H9 (cell line): ENCODE data around the gene SF3A2. TPM values are rescaled to one million over a fixed set of nuclear protein-coding genes. Genes with fewer than 3 reads are reported as not detected.

Source experiments
- DNase-seq: peaks from one replicate; pipeline ENCODE4 v3.0.0-alpha.2; 2017
- H2AFZ ChIP-seq: one replicate; pipeline ENCODE4 v1.6.1; 2013; ENCODE audit warnings: mild to moderate bottlenecking, low read length, control low read depth, moderate library complexity
- H2AK5ac ChIP-seq: 2 replicates; pipeline ENCODE4 v1.6.1; 2013; ENCODE audit warnings: low read length, control low read depth, mixed read lengths; ENCODE audit not compliant: insufficient read length
- H2BK120ac ChIP-seq: one replicate; pipeline ENCODE4 v1.6.1; 2013; ENCODE audit warnings: low read depth, mild to moderate bottlenecking, low read length, control low read depth, inconsistent platforms; ENCODE audit not compliant: poor library complexity, severe bottlenecking
- H2BK12ac ChIP-seq: 2 replicates; pipeline ENCODE4 v1.6.1; 2013; ENCODE audit warnings: low read length, control low read depth, mixed read lengths, low read depth; ENCODE audit not compliant: insufficient read length
- H2BK15ac ChIP-seq: 2 replicates; pipeline ENCODE4 v1.6.1; 2013; ENCODE audit warnings: low read depth, low read length, control low read depth
- H2BK20ac ChIP-seq: one replicate; pipeline ENCODE4 v1.6.1; 2013; ENCODE audit warnings: low read depth, mild to moderate bottlenecking, low read length, control low read depth, inconsistent platforms; ENCODE audit not compliant: poor library complexity, severe bottlenecking
- H2BK5ac ChIP-seq: 2 replicates; pipeline ENCODE4 v1.6.1; 2013; ENCODE audit warnings: low read length, control low read depth, mixed read lengths; ENCODE audit not compliant: insufficient read length
- H3K14ac ChIP-seq: 2 replicates; pipeline ENCODE4 v1.6.1; 2013; ENCODE audit warnings: low read length, control low read depth; ENCODE audit not compliant: insufficient read depth
- H3K18ac ChIP-seq: 2 replicates; pipeline ENCODE4 v1.6.1; 2013; ENCODE audit warnings: low read depth, mild to moderate bottlenecking, mixed read lengths, low read length, control low read depth; ENCODE audit not compliant: insufficient read length
- H3K23ac ChIP-seq: 2 replicates; pipeline ENCODE4 v1.6.1; 2013; ENCODE audit warnings: low read length, control low read depth, mixed read lengths, low read depth; ENCODE audit not compliant: insufficient read length
- H3K23me2 ChIP-seq: 2 replicates; pipeline ENCODE4 v1.6.1; 2013; ENCODE audit warnings: low read depth, mild to moderate bottlenecking, mixed read lengths, low read length, control low read depth; ENCODE audit not compliant: insufficient read length, poor library complexity, severe bottlenecking
- H3K27ac ChIP-seq: 2 replicates; pipeline ENCODE4 v1.5.1; 2013; ENCODE audit warnings: low read length, control low read depth, mixed read lengths, low read depth; ENCODE audit not compliant: insufficient read length
- H3K27me3 ChIP-seq: 2 replicates; pipeline ENCODE4 v1.6.1; 2013; ENCODE audit warnings: low read length, control low read depth, inconsistent platforms; ENCODE audit not compliant: insufficient read depth
- H3K4ac ChIP-seq: 2 replicates; pipeline ENCODE4 v1.6.1; 2013; ENCODE audit warnings: low read depth, mild to moderate bottlenecking, control low read depth, inconsistent platforms, low read length, moderate library complexity
- H3K4me1 ChIP-seq: 2 replicates; pipeline ENCODE4 v1.6.1; 2013; ENCODE audit warnings: low read length, control low read depth, inconsistent platforms; ENCODE audit not compliant: insufficient read depth
- H3K4me2 ChIP-seq: 2 replicates; pipeline ENCODE4 v1.6.1; 2013; ENCODE audit warnings: low read length, control low read depth, mixed read lengths; ENCODE audit not compliant: insufficient read length, insufficient read depth
- H3K56ac ChIP-seq: 2 replicates; pipeline ENCODE4 v1.6.1; 2013; ENCODE audit warnings: low read depth, mild to moderate bottlenecking, mixed read lengths, low read length, control low read depth; ENCODE audit not compliant: insufficient read length
- H3K79me1 ChIP-seq: 2 replicates; pipeline ENCODE4 v1.6.1; 2013; ENCODE audit warnings: low read depth, mild to moderate bottlenecking, moderate library complexity, low read length, control low read depth, inconsistent platforms; ENCODE audit not compliant: insufficient read depth, poor library complexity, severe bottlenecking
- H3K79me2 ChIP-seq: 2 replicates; pipeline ENCODE4 v1.6.1; 2013; ENCODE audit warnings: low read length, control low read depth, inconsistent platforms; ENCODE audit not compliant: insufficient read depth
- H3K9ac ChIP-seq: 2 replicates; pipeline ENCODE4 v1.6.1; 2013; ENCODE audit warnings: low read length, control low read depth, mixed read lengths; ENCODE audit not compliant: insufficient read length; ENCODE audit errors: extremely low read depth
- H3K9me3 ChIP-seq: one replicate; pipeline ENCODE4 v1.6.1; 2013; ENCODE audit warnings: low read depth, low read length, inconsistent platforms; ENCODE audit not compliant: control insufficient read depth
- H3T11ph ChIP-seq: one replicate; pipeline ENCODE4 v1.6.1; 2013; ENCODE audit warnings: mild to moderate bottlenecking, low read length, control low read depth, inconsistent platforms
- H4K20me1 ChIP-seq: one replicate; pipeline ENCODE4 v1.6.1; 2013; ENCODE audit not compliant: control insufficient read depth, insufficient read length, insufficient read depth
- H4K5ac ChIP-seq: 2 replicates; pipeline ENCODE4 v1.6.1; 2013; ENCODE audit warnings: low read depth, mild to moderate bottlenecking, mixed read lengths, low read length, control low read depth; ENCODE audit not compliant: insufficient read length
- H4K8ac ChIP-seq: replicated peaks from 2 replicates; pipeline ENCODE4 v1.6.1; 2013; ENCODE audit warnings: low read length, control low read depth, mixed read lengths, low read depth; ENCODE audit not compliant: insufficient read length
- H4K91ac ChIP-seq: 2 replicates; pipeline ENCODE4 v1.6.1; 2013; ENCODE audit warnings: low read depth, mild to moderate bottlenecking, moderate library complexity, mixed read lengths, low read length, control low read depth; ENCODE audit not compliant: insufficient read length
- H3K27ac Mint-ChIP-seq, 3 experiments: 2 replicates in 2 of 3; 3 replicates in 1 of 3; pipeline ENCODE4 v1.8.0; 2020 to 2021; ENCODE audit warnings: mixed read lengths in 3 of 3, mild to moderate bottlenecking in 1 of 3, moderate library complexity in 1 of 3
- H3K27me3 Mint-ChIP-seq: 2 replicates; pipeline ENCODE4 v1.8.0; 2021; ENCODE audit warnings: low read depth, mild to moderate bottlenecking, moderate library complexity, mixed read lengths
- H3K36me3 Mint-ChIP-seq, 3 experiments: 2 replicates in 2 of 3; 3 replicates in 1 of 3; pipeline ENCODE4 v1.8.0; 2020 to 2021; ENCODE audit warnings: low read depth in 3 of 3, mixed read lengths in 3 of 3; ENCODE audit not compliant: insufficient read depth in 1 of 3
- H3K4me1 Mint-ChIP-seq, 2 experiments: 2 replicates each; pipeline ENCODE4 v1.8.0; 2020; ENCODE audit warnings: mixed read lengths in 2 of 2
- H3K4me3 Mint-ChIP-seq, 2 experiments: 2 replicates in 1 of 2; 3 replicates in 1 of 2; pipeline ENCODE4 v1.8.0; 2020 to 2021; ENCODE audit warnings: mild to moderate bottlenecking in 2 of 2, mixed read lengths in 2 of 2, moderate library complexity in 1 of 2
- H3K9me3 Mint-ChIP-seq, 2 experiments: 2 replicates in 1 of 2; 3 replicates in 1 of 2; pipeline ENCODE4 v1.8.0; 2020; ENCODE audit warnings: mild to moderate bottlenecking in 2 of 2, mixed read lengths in 2 of 2, moderate library complexity in 1 of 2
- WGBS: extraction: QIAGEN DNeasy Blood & Tissue Kit; methylation state at CpG from one replicate; pipeline ENCODE4 v1.1.7; 2013; ENCODE audit warnings: missing lambda C conversion rate, low lambda C conversion rate, mixed read lengths; ENCODE audit not compliant: insufficient read length; ENCODE audit errors: extremely low coverage; 5-methylcytosine and 5-hydroxymethylcytosine counted together
- total RNA-seq: library from RNA; stranded (reverse); gene quantifications from 2 replicates; pipeline ENCODE4 v1.2.1, GENCODE V29; 2021
- TF ChIP-seq, protein P1 (sequence below): fragments of 200-600 bp; sonication (generic); conservative IDR thresholded peaks from 3 replicates; pipeline ENCODE4 v1.8.0; 2021; ENCODE audit warnings: antibody characterized with exemption, mild to moderate bottlenecking

The SF3A2 gene
- total RNA-seq, 1 experiment from 2014 or later = 166 TPM

DNA sequence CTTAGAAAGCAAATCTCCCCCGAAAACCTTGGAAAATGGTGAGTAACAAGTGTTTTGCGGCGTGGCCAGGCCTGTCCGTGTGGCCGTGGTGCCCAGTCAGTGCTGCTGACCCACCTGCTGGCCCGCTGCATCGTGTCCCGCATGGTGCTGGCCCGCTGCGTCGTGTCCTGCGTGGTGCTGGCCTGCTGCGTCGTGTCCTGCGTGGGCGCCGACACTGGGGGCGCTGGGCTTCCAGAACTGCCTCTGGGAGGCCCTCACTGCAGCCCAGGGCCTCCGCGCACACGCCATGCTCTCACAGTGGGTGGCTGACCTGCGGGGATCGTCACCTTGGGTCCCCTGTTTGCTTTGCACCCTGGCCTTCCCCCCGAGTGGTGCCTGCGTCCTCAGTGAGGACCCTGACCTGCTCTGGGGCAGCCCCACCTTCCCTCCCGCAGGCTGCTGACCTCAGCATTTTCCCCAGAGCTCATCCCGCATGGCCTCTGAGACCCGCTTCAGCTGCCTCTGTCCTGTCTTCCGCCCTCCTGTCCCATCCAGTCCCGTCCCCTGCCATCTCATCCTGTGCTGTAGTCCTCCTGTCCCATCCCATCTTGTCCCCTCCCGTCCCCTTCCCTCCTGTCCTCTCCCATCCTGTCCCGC is 11.1 kb upstream of the SF3A2 start:
- Histone ChIP-seq H4K91ac (no peak overlapping the region), H4K20me1 (no peaks in the 10 kb centered on the region), H3K14ac (no peak overlapping the region), H3K27me3 (no peaks in the 10 kb centered on the region), H3K4me2 (no peak overlapping the region), H2AK5ac (no peak overlapping the region), H2BK20ac (no peak overlapping the region), H3K56ac (no peak overlapping the region), H3K4me1 (no peaks in the 10 kb centered on the region), H3K79me1 (no peaks in the 10 kb centered on the region), H3K23me2 (no peaks in the 10 kb centered on the region), H2BK5ac (no peak overlapping the region), H2BK12ac (no peak overlapping the region), H4K5ac (no peak overlapping the region), H3K18ac (no peak overlapping the region), H3K9ac (no peak overlapping the region), H2BK120ac (no peak overlapping the region), H3K9me3 (no peaks in the 10 kb centered on the region), H3K79me2 (no peaks in the 10 kb centered on the region), H4K8ac (no peak overlapping the region), H3K23ac (no peak overlapping the region), H3K27ac (no peak overlapping the region), H3T11ph (no peak overlapping the region), H2BK15ac (no peak overlapping the region), H3K4ac (no peak overlapping the region), H2AFZ (no peak overlapping the region)
- Mint-ChIP-seq H3K9me3 (no peaks in the 10 kb centered on the region), H3K36me3 (peaks cover 9 to 50% (median 39%) of the 10 kb centered on the region in 3 experiments; a peak in 6 of 7 replicates), H3K4me3 (no peak overlapping the region), H3K4me1 (no peaks in the 10 kb centered on the region), H3K27ac (peak overlapping the region in 2 of 3 experiments; percentile 34 to 39; a peak in 1 of 7 replicates), H3K27me3 (no peaks in the 10 kb centered on the region; the same call in 1 of the 2 replicates)
- WGBS = no CpG with 5 or more reads among the region's 32 CpGs
- TF ChIP-seq, protein P1, sequence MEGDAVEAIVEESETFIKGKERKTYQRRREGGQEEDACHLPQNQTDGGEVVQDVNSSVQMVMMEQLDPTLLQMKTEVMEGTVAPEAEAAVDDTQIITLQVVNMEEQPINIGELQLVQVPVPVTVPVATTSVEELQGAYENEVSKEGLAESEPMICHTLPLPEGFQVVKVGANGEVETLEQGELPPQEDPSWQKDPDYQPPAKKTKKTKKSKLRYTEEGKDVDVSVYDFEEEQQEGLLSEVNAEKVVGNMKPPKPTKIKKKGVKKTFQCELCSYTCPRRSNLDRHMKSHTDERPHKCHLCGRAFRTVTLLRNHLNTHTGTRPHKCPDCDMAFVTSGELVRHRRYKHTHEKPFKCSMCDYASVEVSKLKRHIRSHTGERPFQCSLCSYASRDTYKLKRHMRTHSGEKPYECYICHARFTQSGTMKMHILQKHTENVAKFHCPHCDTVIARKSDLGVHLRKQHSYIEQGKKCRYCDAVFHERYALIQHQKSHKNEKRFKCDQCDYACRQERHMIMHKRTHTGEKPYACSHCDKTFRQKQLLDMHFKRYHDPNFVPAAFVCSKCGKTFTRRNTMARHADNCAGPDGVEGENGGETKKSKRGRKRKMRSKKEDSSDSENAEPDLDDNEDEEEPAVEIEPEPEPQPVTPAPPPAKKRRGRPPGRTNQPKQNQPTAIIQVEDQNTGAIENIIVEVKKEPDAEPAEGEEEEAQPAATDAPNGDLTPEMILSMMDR = no peak
- DNase-seq = no peak
